WTC11 (cell line): ENCODE data around the gene ANKRD11. TPM values are rescaled to one million over a fixed set of nuclear protein-coding genes. Genes with fewer than 3 reads are reported as not detected.
A peak's percentile ranks its signal among the peaks of the same experiment; 100 is the strongest.
"Not testable (repeated sequence)": the region's sequence is repeated elsewhere in the genome, so short reads cannot be mapped to it uniquely, and the experiment has no call there.

Source experiments
- ATAC-seq: fragments of 200-7000 bp; cut with Tn5 transposase; 2 replicates; pipeline ENCODE4 v1.10.0; 2021; ENCODE audit warnings: mild to moderate bottlenecking, moderate library complexity
- CTCF ChIA-PET: fragments of 300-600 bp; sonication (Branson Sonifier 250); formaldehyde crosslinking; loops from one replicate; lab custom pipeline; 2021; ENCODE audit warnings: antibody characterized with exemption; lab: Charles Lee
- POLR2A ChIA-PET: fragments of 350-600 bp; sonication (Branson Sonifier 250); formaldehyde crosslinking; loops from one replicate; lab custom pipeline; 2021; ENCODE audit warnings: antibody characterized with exemption; lab: Charles Lee
- DNase-seq: peaks from one replicate; pipeline ENCODE4 v3.0.0; 2021; ENCODE audit warnings: low spot score
- H3K27ac Mint-ChIP-seq: 2 replicates; pipeline ENCODE4 v1.8.0; 2021; ENCODE audit warnings: mixed read lengths
- H3K27me3 Mint-ChIP-seq: 2 replicates; pipeline ENCODE4 v1.8.0; 2021; ENCODE audit warnings: low read depth, mild to moderate bottlenecking, moderate library complexity, mixed read lengths
- H3K36me3 Mint-ChIP-seq: 2 replicates; pipeline ENCODE4 v1.8.0; 2021; ENCODE audit warnings: mixed read lengths
- H3K4me1 Mint-ChIP-seq: 2 replicates; pipeline ENCODE4 v1.8.0; 2022; ENCODE audit warnings: mixed read lengths
- H3K4me3 Mint-ChIP-seq: 2 replicates; pipeline ENCODE4 v1.8.0; 2021; ENCODE audit warnings: mild to moderate bottlenecking, moderate library complexity, mixed read lengths
- H3K9me3 Mint-ChIP-seq: 2 replicates; pipeline ENCODE4 v1.8.0; 2021; ENCODE audit warnings: mixed read lengths
- ATF1 ChIP-seq: sonication (generic); formaldehyde crosslinking; IDR thresholded peaks from 2 replicates; pipeline ENCODE4 v1.8.1; 2023; ENCODE audit warnings: mild to moderate bottlenecking, moderate library complexity, missing genetic modification reagents
- E2F4 ChIP-seq: sonication (generic); formaldehyde crosslinking; IDR thresholded peaks from 2 replicates; pipeline ENCODE4 v1.8.1; 2022; ENCODE audit warnings: low read depth, mild to moderate bottlenecking, moderate library complexity, missing genetic modification reagents, borderline replicate concordance
- GABPB1 ChIP-seq: sonication (generic); formaldehyde crosslinking; IDR thresholded peaks from 2 replicates; pipeline ENCODE4 v1.8.1; 2023; ENCODE audit warnings: mild to moderate bottlenecking, missing genetic modification reagents
- HMGA2 ChIP-seq: fragments of 250-450 bp; sonication (Bioruptor Pico); IDR thresholded peaks from 2 replicates; pipeline ENCODE4 v1.4.0; 2021; ENCODE audit warnings: mild to moderate bottlenecking, moderate library complexity
- STAT6 ChIP-seq: sonication (generic); formaldehyde crosslinking; conservative IDR thresholded peaks from 2 replicates; pipeline ENCODE4 v1.8.1; 2023; ENCODE audit warnings: mild to moderate bottlenecking, low read depth, missing genetic modification reagents, moderate library complexity
- TCF7 ChIP-seq: sonication (generic); formaldehyde crosslinking; IDR thresholded peaks from 2 replicates; pipeline ENCODE4 v1.8.0; 2022; ENCODE audit warnings: mild to moderate bottlenecking, low read depth, missing genetic modification reagents, moderate library complexity
- ZNF317 ChIP-seq: sonication (generic); formaldehyde crosslinking; IDR thresholded peaks from 2 replicates; pipeline ENCODE4 v1.8.1; 2023; ENCODE audit warnings: low read depth, mild to moderate bottlenecking, moderate library complexity, missing genetic modification reagents, borderline replicate concordance
- ZNF423 ChIP-seq: fragments of 250-450 bp; sonication (Bioruptor Pico); IDR thresholded peaks from 2 replicates; pipeline ENCODE4 v2.1.2; 2022; ENCODE audit warnings: mild to moderate bottlenecking, moderate library complexity
- total RNA-seq: library from RNA; stranded (reverse); gene quantifications from 3 replicates; pipeline ENCODE4 v1.2.3, GENCODE V29; 2021

Gene ANKRD11
- total RNA-seq, 1 experiment from 2014 or later: 184 TPM

GRCh38 chr16:89330177-89330856, 160.0 kb downstream of the ANKRD11 start:
- 0 out of 2 replicates have a peak, but pooled peaks have one; percentile 15 for ATAC-seq
- TF ChIP-seq TCF7 (CRISPR knock-in tag) (no peak), GABPB1 (0 out of 2 replicates have a peak, but pooled peaks have one; percentile 27), ZNF423 (CRISPR knock-in tag) (peak; percentile 56)
- Mint-ChIP-seq H3K27ac (no peak overlapping the region; the same call in 1 of the 2 replicates), H3K4me1 (peaks cover 69% of the 10 kb centered on the region), H3K9me3 (no peaks in the 10 kb centered on the region), H3K4me3 (no peak overlapping the region), H3K27me3 (no peaks in the 10 kb centered on the region), H3K36me3 (no peaks in the 10 kb centered on the region)
- POLR2A ChIA-PET: no interaction called here
- CTCF ChIA-PET: interaction anchor here (1.0 kb wide), 1 partner anchor 22 kb away, joined by 3 read pairs; no protein-coding TSS in a partner anchor
- DNase-seq: peak; percentile 4

GRCh38 chr16:89329830-89330176, 160.6 kb downstream of the ANKRD11 start:
- peak; percentile 93 for TF ChIP-seq HMGA2 (CRISPR knock-in tag)
- H3K4me1 Mint-ChIP-seq: peaks cover 70% of the 10 kb centered on the region
- POLR2A ChIA-PET: not testable (repeated sequence)

GRCh38 chr16:89328412-89329400, 161.7 kb downstream of the ANKRD11 start:
- H3K9me3 Mint-ChIP-seq, H3K27me3 Mint-ChIP-seq, H3K36me3 Mint-ChIP-seq, DNase-seq, POLR2A ChIA-PET, H3K4me3 Mint-ChIP-seq, ATAC-seq: not testable (repeated sequence)
- Mint-ChIP-seq H3K4me1 (peaks cover 70% of the 10 kb centered on the region), H3K27ac (peak overlapping the region; percentile 29; the same call in 1 of the 2 replicates)
- CTCF ChIA-PET: interaction anchor here (1.0 kb wide), 1 partner anchor 20 kb away, joined by 3 read pairs; no protein-coding TSS in a partner anchor

More at GRCh38 chr16:89329830-89330176, 160.6 kb downstream of the ANKRD11 start:
- H3K27me3 Mint-ChIP-seq, ATAC-seq, H3K36me3 Mint-ChIP-seq, H3K4me3 Mint-ChIP-seq, DNase-seq, H3K9me3 Mint-ChIP-seq, H3K27ac Mint-ChIP-seq: not testable (repeated sequence)
- CTCF ChIA-PET: interaction anchor here (1.0 kb wide), 1 partner anchor 21 kb away, joined by 3 read pairs; no protein-coding TSS in a partner anchor

GRCh38 chr16:89326721-89327120, 163.6 kb downstream of the ANKRD11 start:
- ATAC-seq (no peak), DNase-seq (peak; percentile 26)
- Mint-ChIP-seq H3K27ac (peak overlapping the region; percentile 85), H3K36me3 (no peaks in the 10 kb centered on the region), H3K4me3 (no peak overlapping the region), H3K4me1 (peaks cover 73% of the 10 kb centered on the region), H3K9me3 (no peaks in the 10 kb centered on the region), H3K27me3 (no peaks in the 10 kb centered on the region)
- POLR2A ChIA-PET: no interaction called here
- TF ChIP-seq STAT6 (CRISPR knock-in tag) (no peak), ZNF317 (no peak), E2F4 (CRISPR knock-in tag) (no peak), ATF1 (CRISPR knock-in tag) (no peak)
- CTCF ChIA-PET: interaction anchor here (0.6 kb wide), 1 partner anchor 80 kb away, joined by 4 read pairs; no protein-coding TSS in a partner anchor
